GM19238 (cell line): Measurements from ENCODE around the gene TSHZ1.

ENCODE experiments used
- DNase-seq: peaks from one replicate; pipeline ENCODE4 v3.0.0; 2011; ENCODE audit warnings: low spot score; ENCODE audit not compliant: insufficient read length

The TSHZ1 gene

GRCh38 chr18:75221397-75221796 is 10.8 kb downstream of the TSHZ1 start:
- no peak for DNase-seq

- DNase-seq, result no peak
Observed at GRCh38 chr18:75221897-75222296, 11.3 kb downstream of the TSHZ1 start.

GRCh38 chr18:75222407-75222806 is 11.8 kb downstream of the TSHZ1 start:
- DNase-seq, result no peak

GRCh38 chr18:75223687-75224347 is 13.2 kb downstream of the TSHZ1 start:
- no peak for DNase-seq

- no peak for DNase-seq
Observed at GRCh38 chr18:75226286-75226955, 15.8 kb downstream of the TSHZ1 start.

GRCh38 chr18:75226956-75227316 is 16.3 kb downstream of the TSHZ1 start:
- no peak for DNase-seq

- DNase-seq, result no peak
Observed at GRCh38 chr18:75227535-75228296, 17.1 kb downstream of the TSHZ1 start.

- DNase-seq, result no peak
Observed at GRCh38 chr18:75228967-75229366, 18.4 kb downstream of the TSHZ1 start.

- DNase-seq, result no peak
Observed at GRCh38 chr18:75229437-75229836, 18.8 kb downstream of the TSHZ1 start.

GRCh38 chr18:75230163-75231052 is 19.8 kb downstream of the TSHZ1 start:
- no peak for DNase-seq

- no peak for DNase-seq
Observed at GRCh38 chr18:75231053-75231406, 20.4 kb downstream of the TSHZ1 start.

GRCh38 chr18:75234901-75235300 is 24.3 kb downstream of the TSHZ1 start:
- no peak for DNase-seq

GRCh38 chr18:75235896-75236295 is 25.3 kb downstream of the TSHZ1 start:
- DNase-seq, result no peak

GRCh38 chr18:75238100-75238499 is 27.5 kb downstream of the TSHZ1 start:
- no peak for DNase-seq

GRCh38 chr18:75238786-75239185 is 28.2 kb downstream of the TSHZ1 start:
- DNase-seq, result no peak

- DNase-seq, result no peak
Observed at GRCh38 chr18:75240433-75240832, 29.8 kb downstream of the TSHZ1 start.

GRCh38 chr18:75241705-75242104 is 31.1 kb downstream of the TSHZ1 start:
- DNase-seq, result no peak

- DNase-seq, result no peak
Observed at GRCh38 chr18:75244351-75245313, 34.0 kb downstream of the TSHZ1 start.

- DNase-seq, result no peak
Observed at GRCh38 chr18:75246721-75247610, 36.4 kb downstream of the TSHZ1 start.
